SK-N-SH (cell line): ENCODE measurements around the gene NTSR2.

ENCODE experiments used
- FOSL2 ChIP-seq: IDR thresholded peaks from 2 replicates; pipeline ENCODE4 v1.4.0; 2012; ENCODE audit warnings: low read depth, mild to moderate bottlenecking, moderate library complexity, borderline replicate concordance
- FOXJ3 ChIP-seq: sonication (generic); formaldehyde crosslinking; IDR thresholded peaks from 2 replicates; pipeline ENCODE4 v1.5.1; 2020; ENCODE audit warnings: mild to moderate bottlenecking, missing genetic modification reagents
- JUND ChIP-seq: IDR thresholded peaks from 2 replicates; pipeline ENCODE4 v1.4.0; 2012
- NFIC ChIP-seq: IDR thresholded peaks from 2 replicates; pipeline ENCODE4 v1.4.0; 2012; ENCODE audit warnings: borderline replicate concordance
- RAD21 ChIP-seq: IDR thresholded peaks from 2 replicates; pipeline ENCODE4 v1.6.1; 2012; ENCODE audit warnings: mild to moderate bottlenecking, low read length
- RXRA ChIP-seq: IDR thresholded peaks from 2 replicates; pipeline ENCODE4 v1.4.0; 2012; ENCODE audit warnings: low read depth, mild to moderate bottlenecking, borderline replicate concordance
- SIN3A ChIP-seq: IDR thresholded peaks from 2 replicates; pipeline ENCODE4 v1.6.1; 2012; ENCODE audit warnings: low read depth, mild to moderate bottlenecking, low read length, moderate library complexity, borderline replicate concordance
- TAF1 ChIP-seq: IDR thresholded peaks from 2 replicates; pipeline ENCODE4 v1.6.1; 2012; ENCODE audit warnings: low read depth, mild to moderate bottlenecking, low read length, moderate library complexity, borderline replicate concordance
- TF ChIP-seq, protein P1 (sequence below): IDR thresholded peaks from 2 replicates; pipeline ENCODE4 v1.4.0; 2012; ENCODE audit warnings: low read depth, borderline replicate concordance
- TF ChIP-seq, protein P2 (sequence below): fragments of 200-600 bp; sonication (generic); IDR thresholded peaks from 2 replicates; pipeline ENCODE4 v1.6.1; 2017; ENCODE audit warnings: antibody characterized with exemption, mild to moderate bottlenecking, moderate library complexity
- TF ChIP-seq, protein P3 (sequence below): IDR thresholded peaks from 2 replicates; pipeline ENCODE4; 2012
- TF ChIP-seq, protein P4 (sequence below): IDR thresholded peaks from 2 replicates; pipeline ENCODE4 v1.6.1; 2012; ENCODE audit warnings: mild to moderate bottlenecking, low read depth, low read length, moderate library complexity
- TF ChIP-seq, protein P5 (sequence below): IDR thresholded peaks from 2 replicates; pipeline ENCODE4 v1.4.0; 2012; ENCODE audit warnings: low read depth, borderline replicate concordance
- TF ChIP-seq, protein P6 (sequence below): fragments of 150-350 bp; IDR thresholded peaks from 2 replicates; pipeline ENCODE4 v1.6.1; 2017; ENCODE audit warnings: antibody characterized with exemption, low read length, low read depth, borderline replicate concordance

DNA sequence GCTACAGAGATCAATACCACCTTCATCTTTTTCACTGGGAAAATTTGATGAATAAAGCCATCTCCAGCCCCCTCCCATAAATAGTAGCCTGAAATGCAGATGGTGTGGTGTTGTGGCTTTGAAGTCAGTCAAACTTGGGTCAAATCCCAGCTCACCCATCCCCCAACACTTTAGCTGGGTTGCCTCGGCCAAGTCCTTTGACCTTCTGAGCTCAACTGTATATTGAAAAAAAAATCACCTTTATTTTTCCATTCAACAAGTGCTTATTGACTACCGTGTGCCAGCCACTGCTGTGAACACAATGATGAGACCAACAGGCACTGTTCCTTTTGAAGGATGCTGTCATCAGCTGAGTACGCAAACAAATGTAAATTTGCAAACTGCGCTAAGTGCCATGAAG, 35.1 kb upstream of the NTSR2 start:
- TF ChIP-seq, protein P1, sequence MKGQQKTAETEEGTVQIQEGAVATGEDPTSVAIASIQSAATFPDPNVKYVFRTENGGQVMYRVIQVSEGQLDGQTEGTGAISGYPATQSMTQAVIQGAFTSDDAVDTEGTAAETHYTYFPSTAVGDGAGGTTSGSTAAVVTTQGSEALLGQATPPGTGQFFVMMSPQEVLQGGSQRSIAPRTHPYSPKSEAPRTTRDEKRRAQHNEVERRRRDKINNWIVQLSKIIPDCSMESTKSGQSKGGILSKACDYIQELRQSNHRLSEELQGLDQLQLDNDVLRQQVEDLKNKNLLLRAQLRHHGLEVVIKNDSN = no peak
- TF ChIP-seq JUND (no peak), NFIC (no peak), SIN3A (no peak), RXRA (no peak), RAD21 (no peak), FOXJ3 (CRISPR knock-in tag) (no peak), TAF1 (no peak), FOSL2 (no peak)
- TF ChIP-seq, protein P2, sequence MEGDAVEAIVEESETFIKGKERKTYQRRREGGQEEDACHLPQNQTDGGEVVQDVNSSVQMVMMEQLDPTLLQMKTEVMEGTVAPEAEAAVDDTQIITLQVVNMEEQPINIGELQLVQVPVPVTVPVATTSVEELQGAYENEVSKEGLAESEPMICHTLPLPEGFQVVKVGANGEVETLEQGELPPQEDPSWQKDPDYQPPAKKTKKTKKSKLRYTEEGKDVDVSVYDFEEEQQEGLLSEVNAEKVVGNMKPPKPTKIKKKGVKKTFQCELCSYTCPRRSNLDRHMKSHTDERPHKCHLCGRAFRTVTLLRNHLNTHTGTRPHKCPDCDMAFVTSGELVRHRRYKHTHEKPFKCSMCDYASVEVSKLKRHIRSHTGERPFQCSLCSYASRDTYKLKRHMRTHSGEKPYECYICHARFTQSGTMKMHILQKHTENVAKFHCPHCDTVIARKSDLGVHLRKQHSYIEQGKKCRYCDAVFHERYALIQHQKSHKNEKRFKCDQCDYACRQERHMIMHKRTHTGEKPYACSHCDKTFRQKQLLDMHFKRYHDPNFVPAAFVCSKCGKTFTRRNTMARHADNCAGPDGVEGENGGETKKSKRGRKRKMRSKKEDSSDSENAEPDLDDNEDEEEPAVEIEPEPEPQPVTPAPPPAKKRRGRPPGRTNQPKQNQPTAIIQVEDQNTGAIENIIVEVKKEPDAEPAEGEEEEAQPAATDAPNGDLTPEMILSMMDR = no peak
- TF ChIP-seq, protein P3, sequence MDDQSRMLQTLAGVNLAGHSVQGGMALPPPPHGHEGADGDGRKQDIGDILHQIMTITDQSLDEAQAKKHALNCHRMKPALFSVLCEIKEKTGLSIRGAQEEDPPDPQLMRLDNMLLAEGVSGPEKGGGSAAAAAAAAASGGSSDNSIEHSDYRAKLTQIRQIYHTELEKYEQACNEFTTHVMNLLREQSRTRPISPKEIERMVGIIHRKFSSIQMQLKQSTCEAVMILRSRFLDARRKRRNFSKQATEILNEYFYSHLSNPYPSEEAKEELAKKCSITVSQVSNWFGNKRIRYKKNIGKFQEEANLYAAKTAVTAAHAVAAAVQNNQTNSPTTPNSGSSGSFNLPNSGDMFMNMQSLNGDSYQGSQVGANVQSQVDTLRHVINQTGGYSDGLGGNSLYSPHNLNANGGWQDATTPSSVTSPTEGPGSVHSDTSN = no peak
- TF ChIP-seq, protein P4, sequence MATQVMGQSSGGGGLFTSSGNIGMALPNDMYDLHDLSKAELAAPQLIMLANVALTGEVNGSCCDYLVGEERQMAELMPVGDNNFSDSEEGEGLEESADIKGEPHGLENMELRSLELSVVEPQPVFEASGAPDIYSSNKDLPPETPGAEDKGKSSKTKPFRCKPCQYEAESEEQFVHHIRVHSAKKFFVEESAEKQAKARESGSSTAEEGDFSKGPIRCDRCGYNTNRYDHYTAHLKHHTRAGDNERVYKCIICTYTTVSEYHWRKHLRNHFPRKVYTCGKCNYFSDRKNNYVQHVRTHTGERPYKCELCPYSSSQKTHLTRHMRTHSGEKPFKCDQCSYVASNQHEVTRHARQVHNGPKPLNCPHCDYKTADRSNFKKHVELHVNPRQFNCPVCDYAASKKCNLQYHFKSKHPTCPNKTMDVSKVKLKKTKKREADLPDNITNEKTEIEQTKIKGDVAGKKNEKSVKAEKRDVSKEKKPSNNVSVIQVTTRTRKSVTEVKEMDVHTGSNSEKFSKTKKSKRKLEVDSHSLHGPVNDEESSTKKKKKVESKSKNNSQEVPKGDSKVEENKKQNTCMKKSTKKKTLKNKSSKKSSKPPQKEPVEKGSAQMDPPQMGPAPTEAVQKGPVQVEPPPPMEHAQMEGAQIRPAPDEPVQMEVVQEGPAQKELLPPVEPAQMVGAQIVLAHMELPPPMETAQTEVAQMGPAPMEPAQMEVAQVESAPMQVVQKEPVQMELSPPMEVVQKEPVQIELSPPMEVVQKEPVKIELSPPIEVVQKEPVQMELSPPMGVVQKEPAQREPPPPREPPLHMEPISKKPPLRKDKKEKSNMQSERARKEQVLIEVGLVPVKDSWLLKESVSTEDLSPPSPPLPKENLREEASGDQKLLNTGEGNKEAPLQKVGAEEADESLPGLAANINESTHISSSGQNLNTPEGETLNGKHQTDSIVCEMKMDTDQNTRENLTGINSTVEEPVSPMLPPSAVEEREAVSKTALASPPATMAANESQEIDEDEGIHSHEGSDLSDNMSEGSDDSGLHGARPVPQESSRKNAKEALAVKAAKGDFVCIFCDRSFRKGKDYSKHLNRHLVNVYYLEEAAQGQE = no peak
- TF ChIP-seq, protein P5, sequence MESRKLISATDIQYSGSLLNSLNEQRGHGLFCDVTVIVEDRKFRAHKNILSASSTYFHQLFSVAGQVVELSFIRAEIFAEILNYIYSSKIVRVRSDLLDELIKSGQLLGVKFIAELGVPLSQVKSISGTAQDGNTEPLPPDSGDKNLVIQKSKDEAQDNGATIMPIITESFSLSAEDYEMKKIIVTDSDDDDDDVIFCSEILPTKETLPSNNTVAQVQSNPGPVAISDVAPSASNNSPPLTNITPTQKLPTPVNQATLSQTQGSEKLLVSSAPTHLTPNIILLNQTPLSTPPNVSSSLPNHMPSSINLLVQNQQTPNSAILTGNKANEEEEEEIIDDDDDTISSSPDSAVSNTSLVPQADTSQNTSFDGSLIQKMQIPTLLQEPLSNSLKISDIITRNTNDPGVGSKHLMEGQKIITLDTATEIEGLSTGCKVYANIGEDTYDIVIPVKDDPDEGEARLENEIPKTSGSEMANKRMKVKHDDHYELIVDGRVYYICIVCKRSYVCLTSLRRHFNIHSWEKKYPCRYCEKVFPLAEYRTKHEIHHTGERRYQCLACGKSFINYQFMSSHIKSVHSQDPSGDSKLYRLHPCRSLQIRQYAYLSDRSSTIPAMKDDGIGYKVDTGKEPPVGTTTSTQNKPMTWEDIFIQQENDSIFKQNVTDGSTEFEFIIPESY = no peak
- TF ChIP-seq, protein P6, sequence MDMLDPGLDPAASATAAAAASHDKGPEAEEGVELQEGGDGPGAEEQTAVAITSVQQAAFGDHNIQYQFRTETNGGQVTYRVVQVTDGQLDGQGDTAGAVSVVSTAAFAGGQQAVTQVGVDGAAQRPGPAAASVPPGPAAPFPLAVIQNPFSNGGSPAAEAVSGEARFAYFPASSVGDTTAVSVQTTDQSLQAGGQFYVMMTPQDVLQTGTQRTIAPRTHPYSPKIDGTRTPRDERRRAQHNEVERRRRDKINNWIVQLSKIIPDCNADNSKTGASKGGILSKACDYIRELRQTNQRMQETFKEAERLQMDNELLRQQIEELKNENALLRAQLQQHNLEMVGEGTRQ = no peak
